ENCODE data around the gene PTPRM.

The PTPRM gene

DNA sequence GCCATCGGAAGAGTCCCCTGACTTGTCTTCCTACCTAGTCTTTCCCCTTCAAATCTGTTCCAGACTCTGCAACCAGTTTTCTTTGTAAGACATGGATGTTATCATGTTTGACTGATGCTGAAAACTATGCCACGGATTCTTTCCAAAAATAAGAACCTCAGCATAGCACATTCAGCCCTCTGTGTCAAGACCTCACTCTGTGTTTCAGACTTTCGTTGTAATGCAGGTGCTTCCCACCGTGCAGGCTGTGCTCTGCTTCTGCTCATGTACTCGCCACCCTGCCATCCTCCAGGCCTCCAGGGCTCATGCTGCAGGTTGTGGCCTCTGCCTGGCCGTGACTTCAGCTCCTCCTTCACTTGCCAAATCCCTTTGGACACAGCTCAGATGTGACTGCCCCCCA is 695.1 kb downstream of the PTPRM start:
- no peak for DNase-seq

DNA sequence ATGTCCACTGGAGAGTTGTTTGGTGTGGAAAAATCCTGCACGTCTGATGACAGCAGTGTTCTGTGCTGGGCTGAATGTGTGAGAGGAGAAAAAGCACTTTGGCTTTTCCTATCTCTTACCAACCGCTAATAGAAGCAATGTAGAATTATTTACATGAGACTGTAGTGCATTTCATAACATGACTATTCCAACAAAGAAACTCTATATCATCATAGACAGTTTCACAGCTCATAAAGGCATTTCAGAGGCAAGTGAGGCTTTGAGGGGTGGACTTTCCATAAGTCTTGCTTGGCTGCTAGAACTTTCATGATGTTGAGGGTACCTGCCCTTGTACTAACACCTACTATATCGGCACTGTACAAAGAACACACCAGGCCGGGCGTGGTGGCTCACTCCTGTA is 697.0 kb downstream of the PTPRM start:
- DNase-seq: no peak

DNA sequence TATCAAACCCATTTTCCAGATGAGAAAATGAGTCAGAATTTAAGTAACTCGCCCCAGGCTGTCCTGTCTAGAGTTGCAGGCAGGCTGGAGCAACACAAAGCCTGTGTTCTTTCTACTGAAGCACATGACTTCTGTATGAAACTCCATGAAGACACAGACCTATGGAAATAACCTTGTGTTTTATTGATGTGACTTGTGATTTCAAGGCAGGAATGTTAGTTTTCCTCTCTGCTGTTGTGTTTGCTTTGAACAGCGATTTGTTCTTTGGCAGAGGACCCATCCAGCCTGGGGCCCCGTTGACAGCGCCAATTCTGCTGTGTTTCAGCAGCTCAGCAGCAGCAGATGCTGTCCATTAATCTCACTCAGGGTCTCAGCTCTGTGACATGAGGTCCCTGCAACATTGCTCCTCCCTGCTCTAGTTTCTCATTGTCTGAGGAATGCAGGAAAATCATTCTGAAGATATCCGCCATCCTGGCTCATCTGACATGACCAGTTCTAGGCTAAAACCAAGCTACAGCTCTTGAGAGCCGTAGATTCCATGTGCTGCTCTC is 697.8 kb downstream of the PTPRM start:
- DNase-seq: no peak

DNA sequence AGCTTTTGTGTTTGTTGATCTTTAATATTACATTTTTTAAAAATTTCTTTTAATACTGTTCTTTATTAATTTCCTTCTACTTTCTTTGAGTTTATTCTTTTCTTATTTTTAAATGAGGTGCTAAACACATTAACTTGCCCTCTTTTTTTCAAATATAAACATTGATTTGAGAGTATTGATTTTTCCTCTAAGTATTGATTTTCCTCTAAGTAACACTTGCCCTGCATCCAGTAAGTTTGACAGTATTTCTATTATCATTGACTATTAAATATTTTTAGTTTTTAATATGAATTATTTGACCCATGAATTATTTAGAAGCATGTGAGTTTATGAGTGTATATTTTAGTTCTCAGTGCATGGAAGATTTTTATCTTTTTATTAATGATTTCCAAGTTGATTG is 705.1 kb downstream of the PTPRM start:
- DNase-seq: no peak

DNA sequence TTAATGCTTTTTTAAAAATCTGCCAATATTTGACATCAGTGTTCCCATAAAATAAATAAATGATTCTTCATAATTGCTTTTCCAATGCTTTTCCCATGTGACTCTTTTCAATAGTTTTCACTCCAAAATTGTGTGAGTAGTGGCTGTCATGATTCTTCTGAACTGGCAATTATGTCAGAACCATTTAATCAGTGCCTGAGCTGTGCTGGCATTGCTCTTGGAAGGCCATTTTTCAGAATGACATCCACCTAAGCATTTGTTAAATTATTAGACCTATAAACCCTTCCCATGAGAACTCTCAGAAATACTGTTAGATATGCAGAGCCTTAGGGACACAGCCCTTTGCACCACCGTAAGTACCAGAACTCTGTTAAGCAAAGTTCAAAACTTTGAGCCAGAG is 707.3 kb downstream of the PTPRM start:
- no peak for DNase-seq

DNA sequence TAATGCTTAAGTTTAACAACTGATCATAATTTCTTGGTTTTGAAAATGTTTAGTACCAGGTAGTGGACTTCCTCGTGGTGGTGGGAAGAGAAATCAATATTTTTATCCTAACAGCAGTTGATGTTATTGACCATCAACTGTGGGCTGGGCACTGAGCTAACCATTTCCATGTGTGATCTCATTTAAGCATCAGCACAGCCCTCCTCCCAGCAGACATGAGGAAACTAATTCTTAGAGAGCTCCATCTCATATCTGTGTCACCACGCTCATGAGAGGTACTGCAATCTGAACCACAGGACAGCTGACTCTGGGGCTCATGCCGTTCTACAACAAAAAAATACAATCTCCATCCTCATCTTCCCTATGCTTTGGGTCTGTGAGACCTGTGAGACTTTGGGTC is 709.3 kb downstream of the PTPRM start:
- DNase-seq: no peak

DNA sequence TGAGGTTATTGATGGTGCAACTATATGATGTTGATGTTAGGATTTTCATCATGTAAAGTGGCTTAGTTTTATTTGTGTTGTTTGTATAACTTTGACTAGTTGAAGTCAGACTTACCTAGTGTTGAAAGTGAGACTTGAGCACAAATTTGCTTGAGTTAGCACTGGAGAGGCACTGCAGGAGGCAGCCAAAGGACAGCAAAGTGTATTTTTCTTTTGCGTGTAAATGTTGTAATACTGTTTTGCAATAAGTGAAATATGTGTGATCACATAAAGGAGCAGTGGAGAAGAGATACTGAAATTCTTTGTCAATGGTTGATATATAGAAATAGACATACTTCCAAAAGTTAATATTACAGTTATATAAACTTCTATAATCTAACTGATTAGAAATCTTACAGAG is 710.2 kb downstream of the PTPRM start:
- no peak for DNase-seq

DNA sequence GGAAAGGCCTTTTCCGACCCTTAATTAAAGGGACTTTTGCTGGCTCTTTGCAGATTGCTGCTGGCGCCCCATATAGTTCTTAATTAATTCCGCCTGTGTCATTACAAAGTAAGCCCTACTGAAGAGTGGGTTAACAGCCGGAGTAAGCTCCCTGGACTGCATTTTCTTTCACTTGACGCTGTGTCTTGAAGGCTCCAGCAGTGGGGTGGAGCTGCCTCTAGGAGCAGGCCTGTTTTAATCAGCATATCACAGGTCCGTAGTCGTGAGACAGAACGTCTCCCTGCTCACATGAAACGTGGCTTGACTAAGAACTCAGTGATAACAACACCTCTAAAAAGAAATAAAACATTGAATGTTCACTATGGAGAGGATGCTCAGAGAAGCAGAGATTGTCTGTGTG is 712.2 kb downstream of the PTPRM start:
- DNase-seq: no peak

DNA sequence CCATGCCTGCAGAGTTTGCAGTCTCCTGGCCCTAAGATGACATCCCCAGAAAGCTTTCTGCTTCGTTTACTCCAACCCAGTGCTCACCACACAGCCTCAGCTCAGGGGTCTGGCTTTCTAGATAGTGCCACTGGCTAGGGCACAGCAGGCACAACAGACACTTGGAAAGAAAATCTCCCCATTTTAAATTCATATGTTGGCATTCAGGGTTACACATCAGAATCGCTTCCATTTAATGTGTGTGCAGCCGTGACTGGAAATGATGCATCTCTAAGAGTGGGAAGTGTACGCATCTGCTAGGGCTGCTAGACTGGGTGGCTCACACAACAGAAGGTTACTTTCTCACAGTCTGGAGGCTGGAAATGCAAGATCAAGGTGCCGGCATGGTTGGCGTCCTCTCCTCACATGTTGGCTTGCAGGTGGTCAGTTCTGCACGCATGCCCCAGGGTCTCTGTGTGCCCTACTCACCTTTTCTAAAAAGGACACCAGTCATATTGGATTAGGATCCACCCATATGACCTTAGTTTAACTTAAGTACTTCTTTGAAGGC is 712.7 kb downstream of the PTPRM start:
- no peak for DNase-seq

DNA sequence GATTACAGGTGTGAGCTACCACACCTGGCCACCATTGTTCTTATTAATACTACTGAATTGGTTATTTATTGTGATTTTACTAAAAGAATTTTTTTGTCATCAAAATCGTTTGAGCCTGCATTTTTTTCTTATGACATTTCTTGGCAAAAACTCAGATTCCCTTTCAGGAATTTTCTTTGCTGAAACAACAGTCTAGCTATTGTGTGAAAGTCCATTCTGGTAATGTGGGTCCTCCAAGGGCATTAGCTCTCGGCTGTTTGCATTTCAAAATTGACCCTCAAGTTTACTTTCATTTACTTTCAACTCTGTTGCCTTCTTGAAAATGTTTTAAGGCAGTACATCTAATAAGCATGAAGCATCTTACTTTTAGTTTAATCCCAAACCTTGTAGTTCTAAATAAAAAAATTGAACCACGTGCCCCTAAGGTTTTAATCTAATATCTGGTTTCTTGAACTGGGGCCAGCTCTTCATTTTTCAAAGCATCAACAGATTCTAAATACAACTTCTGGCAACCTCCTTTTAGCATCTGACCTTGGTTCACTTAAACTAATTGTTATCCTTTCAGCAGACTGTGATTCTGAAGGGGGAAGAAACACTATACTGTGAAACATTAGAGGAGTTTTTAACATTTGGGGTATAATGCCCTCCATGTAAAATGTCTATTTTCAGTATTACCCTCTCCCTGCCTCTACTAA is 716.9 kb downstream of the PTPRM start:
- DNase-seq: no peak

DNA sequence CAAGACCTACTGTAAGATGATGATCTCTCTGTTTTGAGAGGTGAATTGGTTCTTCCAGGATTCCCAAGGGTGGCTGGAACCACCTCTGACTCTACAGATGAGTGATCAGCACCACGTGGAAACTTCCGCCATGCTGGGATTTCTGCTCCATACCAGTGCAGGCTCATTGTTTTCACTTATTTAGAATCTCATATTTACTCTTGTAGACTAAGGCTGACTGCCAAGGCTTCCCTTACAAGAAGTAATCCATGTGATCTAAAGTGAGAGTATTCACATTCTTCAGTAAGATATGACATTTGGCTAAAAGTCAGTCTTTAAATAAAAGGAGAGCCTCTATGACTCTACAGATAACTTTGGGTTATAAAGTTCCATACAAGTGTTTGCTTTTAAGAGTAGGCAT is 719.2 kb downstream of the PTPRM start:
- no peak for DNase-seq

DNA sequence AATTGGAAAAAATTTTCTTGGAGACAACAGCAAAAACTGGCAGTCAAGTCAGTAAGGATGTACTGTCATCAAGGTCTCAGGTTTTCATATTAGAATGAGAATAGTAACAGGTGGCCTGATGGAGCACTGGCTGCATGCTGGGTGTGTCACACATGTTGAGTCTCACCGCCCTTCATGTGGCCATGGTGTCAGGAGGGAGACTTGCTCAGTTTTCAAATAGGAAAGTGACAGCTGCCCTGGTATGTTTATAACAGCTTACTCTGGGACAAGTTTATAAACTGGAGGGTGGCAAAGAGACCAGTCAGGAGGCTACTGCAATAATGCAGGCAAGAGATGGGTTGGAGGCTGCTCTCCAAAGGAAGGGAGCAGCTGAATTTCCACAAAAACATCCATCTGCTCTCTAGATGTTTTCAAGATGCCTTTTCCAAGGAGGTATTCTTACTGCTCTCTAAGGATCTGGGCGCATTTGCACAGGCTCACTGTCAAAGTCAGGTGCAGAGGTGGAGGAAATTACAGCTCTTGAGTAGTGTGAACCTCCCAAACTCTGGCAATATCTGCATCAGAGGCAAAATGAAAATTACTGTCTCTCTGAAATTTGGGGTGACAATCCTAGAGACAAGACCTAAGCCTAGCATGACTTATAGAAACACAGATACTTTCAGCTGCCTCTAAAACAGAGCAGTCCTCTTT is 720.2 kb downstream of the PTPRM start:
- DNase-seq: no peak

DNA sequence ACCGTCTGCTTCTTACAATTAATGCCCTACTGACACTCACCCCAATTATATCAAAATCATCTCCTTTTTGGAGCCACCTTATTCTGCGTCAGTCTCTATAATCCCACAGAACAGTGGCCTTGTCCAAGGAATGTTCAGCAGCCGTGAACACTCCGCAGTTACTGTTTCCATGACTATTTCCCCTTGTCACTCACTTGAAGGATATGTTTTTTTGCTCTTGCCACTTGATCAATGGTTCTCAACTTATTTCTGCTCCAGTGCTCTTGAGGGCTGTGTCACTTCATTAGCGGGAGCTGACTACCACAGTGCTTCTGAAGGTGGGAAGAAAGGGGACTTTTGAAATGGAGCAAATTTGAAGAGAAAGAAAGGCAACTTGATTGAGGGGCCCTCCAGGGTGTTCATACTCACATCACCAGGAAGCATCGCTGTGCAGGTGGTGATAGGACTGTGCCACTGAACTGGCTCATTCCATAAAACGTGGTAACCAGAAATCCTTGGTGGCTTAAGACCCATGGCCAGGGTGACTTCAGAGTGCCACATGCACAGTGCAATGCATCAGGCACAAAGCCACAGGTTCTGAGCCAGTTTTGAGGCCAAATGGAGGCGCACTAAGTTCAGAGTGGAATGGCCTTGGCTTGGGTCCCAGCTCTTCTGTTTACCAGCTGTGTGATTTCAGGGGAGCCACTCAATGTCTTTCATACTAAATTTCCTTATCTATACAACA is 721.5 kb downstream of the PTPRM start:
- DNase-seq: no peak

DNA sequence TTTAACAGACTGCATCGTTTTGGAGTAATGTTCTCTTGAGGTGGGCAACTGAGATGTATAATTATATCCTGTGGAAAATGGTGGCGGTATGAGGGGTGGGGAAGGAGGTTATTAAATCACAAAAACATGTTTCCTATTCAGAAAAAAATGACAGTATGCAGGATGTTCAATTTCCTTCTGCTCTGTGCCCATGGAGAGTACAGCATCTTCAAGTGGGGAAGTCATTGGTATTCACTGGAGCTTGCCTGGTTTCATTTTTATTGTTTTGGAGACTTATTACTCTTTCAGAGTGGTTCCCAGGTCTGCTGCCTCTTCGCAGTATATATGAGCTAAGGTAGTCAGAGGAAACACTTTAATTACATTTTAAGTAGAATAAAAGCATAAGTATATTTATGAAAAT is 723.3 kb downstream of the PTPRM start:
- DNase-seq: no peak

DNA sequence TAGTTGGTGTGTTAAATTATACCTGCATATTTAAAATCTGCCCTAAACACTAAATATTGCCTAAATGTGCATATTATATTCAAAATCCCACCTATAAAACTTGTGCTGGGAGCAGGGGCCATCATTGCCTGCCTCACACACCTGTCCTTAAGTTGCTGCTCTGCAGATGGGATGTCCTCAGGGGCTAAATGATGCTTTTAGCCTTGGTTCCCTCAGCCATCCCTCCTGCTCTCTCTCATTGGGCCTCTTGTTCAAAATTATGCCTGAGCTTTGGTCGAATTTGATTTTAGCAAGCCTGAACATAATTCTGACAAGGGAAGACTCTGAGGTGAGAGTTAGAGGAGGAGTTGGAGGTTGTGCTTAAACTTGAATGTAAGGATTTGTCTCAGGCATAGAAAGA is 723.8 kb downstream of the PTPRM start:
- DNase-seq: no peak

DNA sequence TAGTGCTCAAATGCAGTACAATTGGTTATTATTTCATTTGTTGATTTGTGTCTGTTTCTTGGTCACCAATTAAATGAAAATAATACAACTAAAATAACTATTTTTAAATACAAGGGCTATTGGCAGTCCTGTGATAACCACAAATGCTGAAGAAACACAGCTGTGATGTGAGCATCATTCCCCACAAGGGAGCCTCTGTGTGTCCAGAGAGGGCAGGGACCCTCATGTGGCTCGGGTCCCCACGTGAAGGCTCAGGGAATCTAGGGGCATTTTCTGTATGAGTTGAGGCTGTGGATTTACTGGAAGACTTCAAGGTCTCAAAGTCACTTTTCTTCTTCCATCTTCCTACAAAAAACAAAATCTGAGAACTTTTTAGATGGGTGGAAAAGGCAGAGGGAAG is 726.1 kb downstream of the PTPRM start:
- DNase-seq: no peak

DNA sequence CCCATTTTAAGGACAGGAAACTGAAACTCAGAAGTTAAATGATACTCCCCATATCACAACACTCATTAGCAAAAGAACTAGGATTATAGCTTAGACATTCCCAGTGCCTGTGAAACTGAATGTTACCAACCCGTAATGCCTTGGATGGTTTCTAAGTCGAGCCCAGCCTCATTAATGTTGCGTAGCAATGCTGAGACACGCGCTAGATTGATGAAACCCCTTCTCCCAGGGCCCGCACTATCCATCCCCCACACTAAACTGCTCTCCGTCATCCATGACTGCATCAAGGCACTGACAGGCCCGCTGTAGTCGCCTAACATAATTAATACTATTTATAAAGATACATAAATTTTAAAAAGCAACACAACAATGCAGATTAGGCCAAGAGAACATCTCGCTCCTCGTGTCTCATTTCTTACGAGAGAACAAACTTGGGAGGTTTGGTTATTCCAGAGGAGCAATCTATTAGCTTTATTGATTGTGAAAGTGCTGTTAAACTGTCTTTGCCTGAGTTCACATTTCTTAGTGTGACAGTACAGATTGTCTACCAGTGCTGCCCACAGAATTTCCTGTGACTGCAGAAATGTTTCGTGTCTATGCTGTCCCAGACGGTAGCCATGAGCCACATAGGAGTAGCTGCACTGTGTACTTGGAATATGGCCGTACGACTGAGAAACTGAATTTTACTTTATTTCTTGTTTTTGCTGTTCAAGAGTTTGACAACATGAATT is 729.9 kb downstream of the PTPRM start:
- no peak for DNase-seq

DNA sequence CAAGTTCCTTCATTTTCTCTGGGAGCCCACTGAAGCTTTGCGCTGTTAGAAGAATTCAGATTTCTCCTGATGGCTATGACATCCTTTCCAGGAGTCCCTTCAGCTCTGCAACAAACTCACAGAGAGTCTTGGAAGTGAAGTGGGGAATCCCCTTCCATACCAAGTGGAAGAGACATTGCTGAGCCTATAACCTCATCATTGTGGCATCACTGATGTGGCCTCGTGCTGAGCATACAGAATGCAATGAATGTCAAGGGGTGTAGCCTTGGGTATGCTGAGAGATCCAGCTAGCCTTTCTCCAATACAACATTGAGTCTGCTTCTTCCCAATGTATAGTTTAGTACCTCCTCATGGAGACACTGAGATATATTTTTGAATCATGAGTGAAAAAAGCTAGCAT is 731.1 kb downstream of the PTPRM start:
- DNase-seq: no peak

DNA sequence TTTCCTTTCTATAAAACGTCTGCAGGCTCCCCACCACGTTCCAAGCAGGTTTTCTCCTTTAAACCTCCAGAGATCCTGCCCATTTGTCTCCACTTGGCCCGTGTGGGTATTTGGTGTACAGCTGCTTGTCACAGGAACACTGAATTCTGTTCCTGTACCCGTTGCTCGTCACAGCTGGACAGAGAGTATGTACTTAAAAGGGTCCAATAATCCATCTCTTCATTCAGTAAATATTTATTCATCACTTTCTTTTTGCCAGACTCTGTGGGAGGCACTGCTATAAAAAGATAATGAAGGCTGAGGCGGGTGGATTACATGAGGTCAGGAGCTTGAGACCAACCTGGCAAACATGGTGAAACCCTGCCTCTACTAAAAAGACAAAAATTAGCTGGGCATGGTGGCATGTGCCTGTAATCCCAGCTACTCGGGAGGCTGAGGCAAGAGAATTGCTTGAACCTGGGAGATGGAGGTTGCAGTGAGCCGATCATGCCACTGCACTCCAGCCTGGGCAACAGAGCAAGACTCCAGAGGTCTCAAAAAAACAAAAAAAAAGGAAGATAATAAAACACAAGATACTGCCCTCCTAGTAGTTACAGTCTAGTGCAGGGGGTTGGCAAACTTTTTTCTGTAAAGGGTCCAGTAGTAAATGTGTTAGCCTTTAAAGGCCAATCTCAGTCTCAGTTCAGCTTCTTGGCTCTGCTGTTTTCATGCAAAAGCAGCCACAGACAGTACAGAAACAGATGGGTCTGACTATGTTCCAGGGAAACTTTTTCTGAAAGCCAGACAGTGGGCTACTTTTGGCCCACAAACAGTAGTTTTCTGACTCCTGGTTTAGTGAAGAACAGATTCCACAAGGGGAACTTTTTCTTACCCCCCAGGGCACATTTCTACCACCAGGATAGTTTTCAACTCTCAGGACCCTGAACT is 732.2 kb downstream of the PTPRM start:
- DNase-seq: no peak

DNA sequence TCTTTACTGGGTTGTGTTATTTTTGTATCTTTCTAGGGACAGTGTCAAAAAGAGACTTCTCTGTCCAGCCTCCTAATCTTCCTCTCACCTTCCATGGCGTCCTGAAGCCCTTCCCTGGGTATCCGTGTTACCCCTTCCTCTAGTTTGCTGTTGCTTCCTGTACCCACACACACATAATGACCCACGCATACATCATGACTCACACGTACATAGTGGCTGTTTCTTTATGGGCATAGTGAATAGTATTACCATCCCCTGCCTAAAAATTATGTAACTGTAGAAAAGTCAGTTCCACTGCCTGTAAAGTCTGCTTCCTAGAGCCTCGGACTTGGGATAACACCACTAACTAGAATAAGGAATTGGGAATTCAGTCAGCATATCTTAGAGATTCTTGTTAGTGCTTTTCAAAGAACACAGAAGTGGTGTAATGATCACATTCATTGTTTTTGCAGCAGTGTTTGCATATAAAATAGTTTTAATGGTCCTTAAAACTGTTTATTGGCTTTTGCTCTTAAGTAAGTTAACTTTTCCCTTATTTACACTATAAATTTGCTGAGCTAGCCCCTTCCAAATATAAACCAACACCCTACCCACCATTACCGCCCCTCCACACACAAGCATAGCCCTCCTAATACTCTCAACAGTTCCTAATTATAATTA is 733.8 kb downstream of the PTPRM start:
- DNase-seq: no peak

Measured in stimulated activated CD4-positive, alpha-beta T cell treated with anti-CD3 and anti-CD28 coated beads, Interleukin-2, amount 100 ng/mL, for 48 hours (primary cell).